IMR-90 (cell line): ENCODE data around the gene AGTPBP1.

Experiments used
- FOS ChIP-seq: fragments of 150-350 bp; IDR thresholded peaks from 2 replicates; pipeline ENCODE4 v1.6.1; 2016; ENCODE audit warnings: low read depth, low read length
- POLR2A ChIP-seq: IDR thresholded peaks from 2 replicates; pipeline ENCODE4 v1.6.1; 2012; ENCODE audit warnings: mild to moderate bottlenecking, low read depth, low read length
- SMC3 ChIP-seq: fragments of 150-350 bp; IDR thresholded peaks from 2 replicates; pipeline ENCODE4 v1.6.1; 2016; ENCODE audit warnings: low read depth, mild to moderate bottlenecking, antibody characterized with exemption, low read length, moderate library complexity
- TF ChIP-seq, protein P1 (sequence below): conservative IDR thresholded peaks from 2 replicates; pipeline ENCODE4 v1.5.1; 2012; ENCODE audit warnings: mild to moderate bottlenecking, low read depth, low read length, improper control_type of control experiment

- no peak for TF ChIP-seq POLR2A
- TF ChIP-seq, protein P1, sequence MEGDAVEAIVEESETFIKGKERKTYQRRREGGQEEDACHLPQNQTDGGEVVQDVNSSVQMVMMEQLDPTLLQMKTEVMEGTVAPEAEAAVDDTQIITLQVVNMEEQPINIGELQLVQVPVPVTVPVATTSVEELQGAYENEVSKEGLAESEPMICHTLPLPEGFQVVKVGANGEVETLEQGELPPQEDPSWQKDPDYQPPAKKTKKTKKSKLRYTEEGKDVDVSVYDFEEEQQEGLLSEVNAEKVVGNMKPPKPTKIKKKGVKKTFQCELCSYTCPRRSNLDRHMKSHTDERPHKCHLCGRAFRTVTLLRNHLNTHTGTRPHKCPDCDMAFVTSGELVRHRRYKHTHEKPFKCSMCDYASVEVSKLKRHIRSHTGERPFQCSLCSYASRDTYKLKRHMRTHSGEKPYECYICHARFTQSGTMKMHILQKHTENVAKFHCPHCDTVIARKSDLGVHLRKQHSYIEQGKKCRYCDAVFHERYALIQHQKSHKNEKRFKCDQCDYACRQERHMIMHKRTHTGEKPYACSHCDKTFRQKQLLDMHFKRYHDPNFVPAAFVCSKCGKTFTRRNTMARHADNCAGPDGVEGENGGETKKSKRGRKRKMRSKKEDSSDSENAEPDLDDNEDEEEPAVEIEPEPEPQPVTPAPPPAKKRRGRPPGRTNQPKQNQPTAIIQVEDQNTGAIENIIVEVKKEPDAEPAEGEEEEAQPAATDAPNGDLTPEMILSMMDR: no peak
- no peak for TF ChIP-seq FOS
- TF ChIP-seq SMC3: no peak
Observed at GRCh38 chr9:85702726-85703289, 38.9 kb downstream of the AGTPBP1 start.
